AG04450 (cell line): ENCODE results near the gene OR3A2. TPM values are rescaled to one million over a fixed set of nuclear protein-coding genes. Genes with fewer than 3 reads are reported as not detected.
"Not testable (repeated sequence)": the region's sequence is repeated elsewhere in the genome, so short reads cannot be mapped to it uniquely, and the experiment has no call there.

Source experiments
- CTCF ChIA-PET: fragments of 300-600, 350-600 bp; formaldehyde crosslinking; extraction: SDS; loops from one replicate; lab custom pipeline; 2022; ENCODE audit warnings: antibody characterized with exemption, inconsistent platforms; lab: Charles Lee
- POLR2A ChIA-PET: fragments of 350-600 bp; formaldehyde crosslinking; extraction: SDS; loops from one replicate; lab custom pipeline; 2021; ENCODE audit warnings: antibody characterized with exemption, inconsistent platforms; lab: Yijun Ruan, JAX
- DNase-seq: peaks from one replicate; pipeline ENCODE4 v3.0.0-alpha.2; 2011; ENCODE audit warnings: low read depth, low spot score
- H3K27ac ChIP-seq: one replicate; pipeline ENCODE4 v1.5.1; 2012; ENCODE audit warnings: low read depth, low read length, control low read depth
- H3K27me3 ChIP-seq: one replicate; pipeline ENCODE4 v1.6.0; 2012; ENCODE audit warnings: low read length; ENCODE audit not compliant: control insufficient read depth, insufficient read depth
- H3K4me3 ChIP-seq: 2 replicates; pipeline ENCODE4 v1.5.1; 2011; ENCODE audit warnings: mild to moderate bottlenecking, low read depth, low read length, control low read depth
- H3K9me3 ChIP-seq: 2 replicates; pipeline ENCODE4 v1.5.1; 2012; ENCODE audit warnings: low read length; ENCODE audit not compliant: control insufficient read depth, insufficient read depth
- polyA plus RNA-seq: library from polyadenylated mRNA; depleted of rRNA; stranded (reverse); fragments of >200 nt; gene quantifications from 2 replicates; pipeline ENCODE4 v1.2.3, GENCODE V29; 2011
- TF ChIP-seq, protein P1 (sequence below): IDR thresholded peaks from 2 replicates; pipeline ENCODE4 v1.5.1; 2011; ENCODE audit warnings: low read depth, low read length, control low read depth, inconsistent platforms

Gene OR3A2
- polyA plus RNA-seq, 1 experiment: not detected

DNA sequence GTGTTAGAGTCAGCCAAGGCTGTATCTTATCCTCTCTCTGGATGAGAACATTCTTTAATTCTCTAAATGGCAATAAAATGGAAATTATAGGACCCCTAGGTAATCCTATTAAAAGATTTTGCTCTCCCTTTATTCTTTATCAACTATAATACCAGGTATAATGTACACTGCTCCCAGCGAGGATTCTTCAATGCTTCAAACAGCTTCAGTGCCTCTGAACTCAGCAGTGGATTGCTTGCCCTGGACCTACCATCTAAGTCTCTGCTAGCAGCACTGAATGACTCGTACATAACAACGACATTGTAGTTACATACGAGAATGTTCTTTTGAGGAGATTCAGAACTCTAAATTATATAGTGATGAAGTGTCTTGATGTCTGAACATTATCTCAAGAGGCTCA lies 3.7 kb upstream of the OR3A2 start:
- no peak overlapping the region for H3K27ac ChIP-seq
- POLR2A ChIA-PET: no interaction called here
- no peaks in the 10 kb centered on the region for H3K27me3 ChIP-seq
- TF ChIP-seq, protein P1, sequence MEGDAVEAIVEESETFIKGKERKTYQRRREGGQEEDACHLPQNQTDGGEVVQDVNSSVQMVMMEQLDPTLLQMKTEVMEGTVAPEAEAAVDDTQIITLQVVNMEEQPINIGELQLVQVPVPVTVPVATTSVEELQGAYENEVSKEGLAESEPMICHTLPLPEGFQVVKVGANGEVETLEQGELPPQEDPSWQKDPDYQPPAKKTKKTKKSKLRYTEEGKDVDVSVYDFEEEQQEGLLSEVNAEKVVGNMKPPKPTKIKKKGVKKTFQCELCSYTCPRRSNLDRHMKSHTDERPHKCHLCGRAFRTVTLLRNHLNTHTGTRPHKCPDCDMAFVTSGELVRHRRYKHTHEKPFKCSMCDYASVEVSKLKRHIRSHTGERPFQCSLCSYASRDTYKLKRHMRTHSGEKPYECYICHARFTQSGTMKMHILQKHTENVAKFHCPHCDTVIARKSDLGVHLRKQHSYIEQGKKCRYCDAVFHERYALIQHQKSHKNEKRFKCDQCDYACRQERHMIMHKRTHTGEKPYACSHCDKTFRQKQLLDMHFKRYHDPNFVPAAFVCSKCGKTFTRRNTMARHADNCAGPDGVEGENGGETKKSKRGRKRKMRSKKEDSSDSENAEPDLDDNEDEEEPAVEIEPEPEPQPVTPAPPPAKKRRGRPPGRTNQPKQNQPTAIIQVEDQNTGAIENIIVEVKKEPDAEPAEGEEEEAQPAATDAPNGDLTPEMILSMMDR: no peak
- no peak for DNase-seq
- peaks cover 16% of the 10 kb centered on the region for H3K9me3 ChIP-seq
- H3K4me3 ChIP-seq: no peak overlapping the region
- CTCF ChIA-PET: no interaction called here

DNA sequence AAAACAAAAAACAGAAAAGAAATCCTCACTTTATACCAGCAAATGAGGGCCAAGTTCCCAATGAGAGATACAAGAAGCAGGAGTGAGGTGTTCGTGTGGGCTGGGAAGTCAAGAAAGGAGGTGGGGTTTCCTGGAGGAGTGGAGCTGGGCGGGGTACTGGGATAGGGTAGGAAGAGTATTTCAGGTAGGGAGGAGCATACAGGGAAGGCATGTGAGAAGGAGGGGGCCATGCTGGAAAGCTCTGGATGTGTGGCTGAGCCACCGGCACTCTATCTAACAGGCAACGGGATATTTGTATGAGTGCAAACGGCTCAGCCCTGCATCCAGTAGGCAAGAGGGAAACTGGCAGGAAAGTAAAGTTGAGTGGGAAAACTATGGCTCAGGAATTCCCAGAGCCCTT lies 4.2 kb downstream of the OR3A2 start:
- no peaks in the 10 kb centered on the region for H3K27me3 ChIP-seq
- no peak overlapping the region for H3K27ac ChIP-seq
- ChIA-PET CTCF (no interaction called here), POLR2A (no interaction called here)
- DNase-seq: no peak
- peaks cover 42% of the 10 kb centered on the region for H3K9me3 ChIP-seq
- H3K4me3 ChIP-seq: no peak overlapping the region
- TF ChIP-seq, protein P1: no peak

DNA sequence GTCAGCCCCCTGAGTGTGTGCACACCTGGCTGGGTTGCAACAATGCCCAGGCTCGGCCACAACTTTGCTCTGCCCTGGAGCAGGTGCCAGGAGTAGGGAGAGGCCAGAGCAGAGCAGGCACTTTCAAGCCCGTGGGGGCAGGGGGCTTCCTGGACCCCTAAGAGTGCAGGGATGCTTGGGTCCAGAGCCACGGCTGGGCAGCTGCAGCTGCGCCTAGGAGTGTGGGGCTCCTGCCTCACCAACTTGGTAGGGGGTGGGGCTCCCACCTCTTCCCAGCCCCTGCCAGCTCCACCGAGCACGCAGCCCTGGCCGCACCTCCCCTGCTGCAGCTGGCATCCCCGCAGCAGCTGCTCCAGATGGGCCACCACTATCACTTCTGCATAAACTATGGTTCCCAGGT lies 7.8 kb downstream of the OR3A2 start:
- Histone ChIP-seq H3K4me3 (no peak overlapping the region), H3K27ac (no peak overlapping the region), H3K9me3 (peaks cover 45% of the 10 kb centered on the region), H3K27me3 (no peaks in the 10 kb centered on the region)
- ChIA-PET POLR2A (no interaction called here), CTCF (no interaction called here)
- TF ChIP-seq, protein P1: no peak
- no peak for DNase-seq

DNA sequence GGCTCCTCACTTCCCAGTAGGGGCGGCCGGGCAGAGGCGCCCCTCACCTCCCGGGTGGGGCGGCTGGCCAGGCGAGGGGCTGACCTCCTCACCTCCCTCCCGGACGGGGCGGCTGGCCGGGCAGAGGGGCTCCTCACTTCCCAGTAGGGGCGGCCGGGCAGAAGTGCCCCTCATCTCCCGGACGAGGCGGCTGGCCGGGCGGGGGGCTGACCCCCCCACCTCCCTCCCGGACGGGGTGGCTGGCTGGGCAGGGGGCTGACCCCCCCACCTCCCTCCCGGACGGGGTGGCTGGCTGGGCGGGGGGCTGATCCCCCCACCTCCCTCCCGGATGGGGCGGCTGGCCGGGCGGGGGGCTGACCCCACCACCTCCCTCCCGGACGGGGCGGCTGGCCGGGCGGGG lies 14.9 kb downstream of the OR3A2 start:
- POLR2A ChIA-PET, H3K27ac ChIP-seq, CTCF ChIA-PET, H3K4me3 ChIP-seq, H3K27me3 ChIP-seq, DNase-seq: not testable (repeated sequence)
- H3K9me3 ChIP-seq: peaks cover 10% of the 10 kb centered on the region

DNA sequence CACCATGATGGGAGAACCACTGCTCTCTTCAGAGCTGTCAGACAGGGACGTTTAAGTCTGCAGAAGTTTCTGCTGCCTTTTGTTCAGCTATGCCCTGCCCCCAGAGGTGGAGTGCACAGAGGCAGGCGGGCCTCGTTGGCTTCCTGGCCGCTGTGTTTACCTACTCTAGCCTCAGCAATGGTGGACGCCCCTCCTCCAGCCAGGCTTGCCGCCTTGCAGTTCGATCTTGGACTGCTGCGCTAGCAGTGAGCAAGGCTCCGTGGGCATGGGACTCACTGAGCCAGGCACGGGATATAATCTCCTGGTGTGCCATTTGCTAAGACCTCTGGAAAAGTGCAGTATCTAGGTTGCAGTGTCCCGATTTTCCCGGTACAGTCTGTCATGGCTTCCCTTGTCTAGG lies 43.3 kb downstream of the OR3A2 start:
- CTCF ChIA-PET: not testable (repeated sequence)

DNA sequence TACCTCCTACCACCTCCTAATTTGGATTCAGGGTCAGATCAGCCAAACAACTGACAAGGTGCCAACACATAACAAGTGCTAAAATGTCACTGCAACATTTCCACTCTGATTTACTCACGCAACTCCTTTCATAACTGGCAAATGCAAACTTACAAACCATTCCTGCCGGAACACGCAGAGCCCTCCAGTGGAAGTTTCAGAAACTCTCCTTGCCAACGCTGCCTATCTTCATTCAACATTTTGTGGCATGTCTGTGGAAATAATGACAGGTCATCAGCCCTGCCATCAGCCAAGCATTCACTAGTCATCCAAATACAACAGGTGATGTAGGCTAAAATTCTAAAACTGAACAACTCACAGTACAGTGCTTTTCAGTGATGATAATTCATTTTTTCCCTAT lies 50.2 kb downstream of the OR3A2 start:
- POLR2A ChIA-PET: no interaction called here
- no peak for DNase-seq
- TF ChIP-seq, protein P1: no peak
- Histone ChIP-seq H3K4me3 (no peak overlapping the region), H3K9me3 (no peaks in the 10 kb centered on the region), H3K27me3 (no peaks in the 10 kb centered on the region), H3K27ac (no peak overlapping the region)
- CTCF ChIA-PET: no interaction called here

More for the DNA sequence above, 43.3 kb downstream of the OR3A2 start:
- H3K4me3 ChIP-seq, POLR2A ChIA-PET, H3K27me3 ChIP-seq, DNase-seq, H3K27ac ChIP-seq: not testable (repeated sequence)
- peaks cover 11% of the 10 kb centered on the region for H3K9me3 ChIP-seq
